Measurements from ENCODE around the gene RAB1A. TPM values are rescaled to one million over a fixed set of nuclear protein-coding genes. Genes with fewer than 3 reads are reported as not detected.
"Not testable (repeated sequence)": the region's sequence is repeated elsewhere in the genome, so short reads cannot be mapped to it uniquely, and the experiment has no call there.

The RAB1A gene
- total RNA-seq, 1 experiment from 2014 or later = 127 TPM

- H3K9me3 ChIP-seq (replicated peaks); H3K4me3 ChIP-seq; H3K36me3 ChIP-seq; H3K27me3 ChIP-seq; H3K27ac ChIP-seq: not testable (repeated sequence)
- peaks cover 10% of the 10 kb centered on the region; the same call in 1 of the 2 replicates for H3K4me1 ChIP-seq
- peak; percentile 21 to 38 for DNase-seq
These were observed 27.9 kb upstream of the RAB1A start for GRCh38 chr2:65157856-65158255.

DNA sequence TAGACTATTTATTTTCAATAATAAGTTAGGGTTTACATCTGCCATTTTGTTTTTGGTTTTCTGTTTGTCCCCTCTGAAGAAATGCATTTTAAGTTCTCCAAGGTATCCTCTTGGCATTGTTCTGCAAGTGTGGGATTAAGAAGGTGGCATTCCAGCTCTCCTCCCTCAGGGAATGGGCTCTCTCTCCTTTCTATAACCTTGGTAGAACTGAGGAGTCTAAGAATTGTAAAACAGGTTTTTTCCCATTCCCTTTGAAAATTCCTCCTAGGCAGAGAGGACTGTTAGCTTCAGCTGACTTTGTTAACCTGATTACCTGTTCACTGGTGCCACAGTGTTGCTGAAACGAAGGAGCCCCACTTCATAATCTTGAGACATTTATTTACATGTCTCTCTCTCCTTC is 26.1 kb upstream of the RAB1A start:
- DNase-seq = no peak
- Histone ChIP-seq H3K27ac (no peak overlapping the region), H3K9me3 (replicated peaks) (0 out of 2 replicates have a peak, but pooled peaks cover 3% of the 10 kb centered on the region), H3K4me1 (peaks cover 10% of the 10 kb centered on the region; the same call in 1 of the 2 replicates), H3K36me3 (no peaks in the 10 kb centered on the region), H3K27me3 (no peaks in the 10 kb centered on the region), H3K4me3 (no peak overlapping the region)

DNA sequence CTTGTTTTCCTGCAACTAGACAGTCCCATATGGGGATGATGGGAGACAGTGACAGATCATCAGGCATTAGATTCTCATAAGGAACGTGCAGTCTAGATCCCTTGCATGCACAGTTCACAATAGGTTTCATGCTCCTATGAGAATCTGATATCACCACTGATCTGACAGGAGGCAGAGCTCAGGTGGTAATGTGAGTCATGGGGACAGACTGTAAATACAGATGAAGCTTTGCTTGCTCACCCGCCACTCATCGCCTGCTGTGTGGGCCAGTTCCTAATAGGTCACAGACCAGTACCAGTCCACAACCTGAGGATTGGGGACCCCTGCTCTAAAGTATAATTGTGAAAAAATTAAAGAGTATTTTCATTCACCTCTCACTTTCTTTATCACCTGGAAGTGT is 23.6 kb upstream of the RAB1A start:
- no peaks in the 10 kb centered on the region for H3K27me3 ChIP-seq
- no peak overlapping the region for H3K27ac ChIP-seq
- 0 out of 2 replicates have a peak, but pooled peaks cover 3% of the 10 kb centered on the region for H3K9me3 ChIP-seq (replicated peaks)
- H3K4me1 ChIP-seq = peaks cover 3% of the 10 kb centered on the region; the same call in 1 of the 2 replicates
- no peaks in the 10 kb centered on the region for H3K36me3 ChIP-seq
- H3K4me3 ChIP-seq = no peak overlapping the region
- DNase-seq = no peak

GRCh38 chr2:65146078-65146477 is 16.2 kb upstream of the RAB1A start:
- H3K4me1 ChIP-seq = no peaks in the 10 kb centered on the region
- H3K36me3 ChIP-seq = no peaks in the 10 kb centered on the region
- no peaks in the 10 kb centered on the region for H3K27me3 ChIP-seq
- DNase-seq = peak in 1 of 2 experiments; percentile 33
- H3K4me3 ChIP-seq = no peak overlapping the region
- H3K9me3 ChIP-seq (replicated peaks) = no peaks in the 10 kb centered on the region
- H3K27ac ChIP-seq = no peak overlapping the region

- Histone ChIP-seq H3K27ac (no peak overlapping the region), H3K4me3 (no peak overlapping the region), H3K4me1 (no peaks in the 10 kb centered on the region), H3K27me3 (no peaks in the 10 kb centered on the region), H3K9me3 (replicated peaks) (no peaks in the 10 kb centered on the region), H3K36me3 (no peaks in the 10 kb centered on the region)
- no peak for DNase-seq
These were observed 14.7 kb upstream of the RAB1A start for GRCh38 chr2:65144571-65144970.

DNA sequence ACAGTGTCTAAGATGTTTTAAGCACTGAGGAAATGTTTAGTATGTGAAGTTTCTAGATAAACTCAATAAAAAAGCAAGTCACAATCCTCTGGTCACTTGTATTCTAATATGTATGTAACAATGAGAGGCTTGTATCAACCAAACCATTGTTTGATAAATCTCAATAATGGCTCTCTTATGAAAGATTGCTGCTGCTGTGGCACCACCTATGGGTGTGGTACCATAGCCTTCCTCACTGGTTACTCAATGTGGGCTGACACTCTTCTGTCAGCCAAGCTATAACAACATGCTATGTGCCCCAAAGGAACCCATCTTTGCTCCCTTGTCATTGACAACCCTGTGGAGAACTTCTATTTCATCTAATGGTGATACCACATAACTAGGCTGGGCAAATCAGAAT is 12.6 kb upstream of the RAB1A start:
- Histone ChIP-seq H3K4me3 (no peak overlapping the region), H3K36me3 (no peaks in the 10 kb centered on the region), H3K27ac (no peak overlapping the region), H3K27me3 (no peaks in the 10 kb centered on the region), H3K9me3 (replicated peaks) (no peaks in the 10 kb centered on the region), H3K4me1 (no peaks in the 10 kb centered on the region)
- DNase-seq = no peak

DNA sequence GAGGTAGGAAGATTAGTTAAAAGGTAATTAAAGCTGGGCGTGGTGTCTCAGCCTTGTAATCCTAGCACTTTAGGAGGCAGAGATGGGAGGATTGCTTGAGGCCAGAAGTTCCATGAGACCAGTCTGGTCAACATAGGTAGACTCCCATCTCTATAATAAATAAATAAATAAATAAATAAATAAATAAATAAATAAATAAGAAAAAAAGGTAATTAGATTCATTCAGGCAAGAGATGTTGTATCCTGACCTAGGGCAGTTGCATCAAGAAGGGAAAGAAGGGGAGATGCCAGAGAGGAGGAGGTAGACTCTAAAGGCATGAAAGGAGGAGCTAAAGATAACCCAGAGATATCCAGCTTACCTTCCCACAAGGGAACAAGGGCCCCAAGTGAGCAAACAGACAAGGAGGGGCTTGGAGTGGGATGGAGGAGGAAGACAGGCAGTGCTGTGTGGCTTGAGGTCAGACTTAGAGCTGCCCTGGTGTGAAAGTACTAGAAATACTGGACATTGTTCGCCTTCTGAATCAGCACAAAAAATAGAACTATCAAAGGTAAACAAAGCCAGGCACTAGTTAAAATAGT is 7.4 kb upstream of the RAB1A start:
- Histone ChIP-seq H3K27me3 (no peaks in the 10 kb centered on the region), H3K36me3 (no peaks in the 10 kb centered on the region), H3K27ac (no peak overlapping the region), H3K4me1 (no peaks in the 10 kb centered on the region), H3K9me3 (replicated peaks) (no peaks in the 10 kb centered on the region), H3K4me3 (no peak overlapping the region)
- DNase-seq = no peak

DNA sequence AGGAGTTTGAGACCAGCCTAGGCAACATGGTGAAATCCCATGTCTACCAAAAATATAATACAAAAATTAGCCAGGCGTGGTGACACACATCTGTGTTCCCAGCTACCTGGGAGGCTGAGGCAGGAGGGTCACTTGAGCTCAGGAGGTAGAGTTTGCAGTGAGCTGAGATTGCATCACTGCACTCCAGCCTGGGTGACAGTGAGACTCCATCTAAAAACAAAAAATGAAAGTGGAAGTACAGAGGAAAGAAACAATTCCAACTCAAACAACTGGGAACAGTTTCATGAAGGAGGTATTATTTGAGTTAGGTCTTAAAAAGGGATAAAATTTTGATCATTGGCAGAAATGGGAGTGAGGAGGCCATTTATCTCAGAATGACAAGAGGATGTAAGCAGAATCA is 6.3 kb upstream of the RAB1A start:
- Histone ChIP-seq H3K27me3 (no peaks in the 10 kb centered on the region), H3K36me3 (no peaks in the 10 kb centered on the region), H3K4me1 (no peaks in the 10 kb centered on the region), H3K27ac (no peak overlapping the region), H3K9me3 (replicated peaks) (no peaks in the 10 kb centered on the region), H3K4me3 (no peak overlapping the region)
- no peak for DNase-seq

GRCh38 chr2:65134158-65134557 is 4.3 kb upstream of the RAB1A start:
- 0 out of 2 replicates have a peak, but pooled peaks cover 3% of the 10 kb centered on the region for H3K4me1 ChIP-seq
- no peaks in the 10 kb centered on the region for H3K36me3 ChIP-seq
- H3K27ac ChIP-seq = no peak overlapping the region
- H3K4me3 ChIP-seq = no peak overlapping the region
- no peaks in the 10 kb centered on the region for H3K27me3 ChIP-seq
- no peaks in the 10 kb centered on the region for H3K9me3 ChIP-seq (replicated peaks)
- no peak for DNase-seq

DNA sequence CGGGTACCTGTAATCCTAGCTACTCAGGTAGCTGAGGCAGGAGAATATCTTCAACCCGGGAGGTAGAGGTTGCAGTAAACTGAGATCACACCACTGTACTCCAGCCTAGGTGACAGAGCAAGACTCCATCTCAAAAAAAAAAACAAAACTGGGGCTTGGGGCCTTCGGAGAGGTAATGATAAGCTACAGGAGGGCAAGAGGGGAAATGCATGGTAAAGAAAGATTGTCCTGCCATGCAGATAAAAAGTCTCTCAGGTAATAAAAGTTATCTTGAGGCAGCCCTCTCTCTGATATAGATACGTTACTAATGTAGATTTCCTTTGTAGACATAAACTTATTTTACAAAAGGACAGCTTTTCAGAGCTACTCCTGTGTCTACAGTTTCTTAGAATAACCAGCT is 3.7 kb upstream of the RAB1A start:
- Histone ChIP-seq H3K4me1 (0 out of 2 replicates have a peak, but pooled peaks cover 3% of the 10 kb centered on the region), H3K27me3 (no peaks in the 10 kb centered on the region), H3K9me3 (replicated peaks) (no peaks in the 10 kb centered on the region), H3K4me3 (no peak overlapping the region), H3K36me3 (no peaks in the 10 kb centered on the region), H3K27ac (no peak overlapping the region)
- no peak for DNase-seq

DNA sequence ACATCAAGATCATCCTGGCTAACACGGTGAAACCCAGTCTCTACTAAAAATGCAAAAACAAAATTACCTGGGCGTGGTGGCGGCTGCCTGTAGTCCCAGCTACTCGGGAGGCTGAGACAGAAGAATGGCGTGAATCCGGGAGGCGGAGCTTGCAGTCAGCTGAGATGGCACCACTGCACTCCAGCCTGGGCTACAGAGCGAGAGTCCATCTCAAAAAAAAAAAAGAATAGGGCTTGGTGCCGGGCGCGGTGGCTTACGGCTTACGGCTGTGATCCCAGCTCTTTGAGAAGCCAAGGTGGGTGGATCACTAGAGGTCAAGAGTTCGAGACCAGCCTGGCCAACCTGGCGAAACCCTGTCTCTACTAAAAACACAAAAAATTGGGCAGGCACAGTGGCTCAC is 3.0 kb upstream of the RAB1A start:
- H3K4me3 ChIP-seq; H3K36me3 ChIP-seq; DNase-seq; H3K27me3 ChIP-seq; H3K9me3 ChIP-seq (replicated peaks); H3K4me1 ChIP-seq; H3K27ac ChIP-seq: not testable (repeated sequence)

- peaks cover 3% of the 10 kb centered on the region; the same call in 1 of the 2 replicates for H3K4me1 ChIP-seq
- H3K9me3 ChIP-seq (replicated peaks) = no peaks in the 10 kb centered on the region
- no peak for DNase-seq
- no peaks in the 10 kb centered on the region for H3K27me3 ChIP-seq
- peak overlapping the region; percentile 93 for H3K4me3 ChIP-seq
- H3K36me3 ChIP-seq = no peaks in the 10 kb centered on the region; the same call in 1 of the 2 replicates
- H3K27ac ChIP-seq = peak overlapping the region; percentile 31; the same call in 1 of the 2 replicates
These were observed 814 bp upstream of the RAB1A start for GRCh38 chr2:65130664-65131175.

- Histone ChIP-seq H3K4me1 (peaks cover 3% of the 10 kb centered on the region; the same call in 1 of the 2 replicates), H3K36me3 (no peaks in the 10 kb centered on the region; the same call in 1 of the 2 replicates), H3K27me3 (no peaks in the 10 kb centered on the region), H3K27ac (peak overlapping the region; percentile 82), H3K9me3 (replicated peaks) (no peaks in the 10 kb centered on the region), H3K4me3 (peak overlapping the region; percentile 93)
- peak in 1 of 2 experiments; percentile 47 for DNase-seq
These were observed 550 bp downstream of the RAB1A start for GRCh38 chr2:65129286-65129825.

GRCh38 chr2:65128297-65129190 is 1.4 kb downstream of the RAB1A start:
- Histone ChIP-seq H3K36me3 (no peaks in the 10 kb centered on the region; the same call in 1 of the 2 replicates), H3K27ac (no peak overlapping the region), H3K9me3 (replicated peaks) (no peaks in the 10 kb centered on the region), H3K4me3 (peak overlapping the region; percentile 93), H3K27me3 (no peaks in the 10 kb centered on the region), H3K4me1 (peaks cover 3% of the 10 kb centered on the region; the same call in 1 of the 2 replicates)
- peak in 1 of 2 experiments; percentile 8 for DNase-seq

DNA sequence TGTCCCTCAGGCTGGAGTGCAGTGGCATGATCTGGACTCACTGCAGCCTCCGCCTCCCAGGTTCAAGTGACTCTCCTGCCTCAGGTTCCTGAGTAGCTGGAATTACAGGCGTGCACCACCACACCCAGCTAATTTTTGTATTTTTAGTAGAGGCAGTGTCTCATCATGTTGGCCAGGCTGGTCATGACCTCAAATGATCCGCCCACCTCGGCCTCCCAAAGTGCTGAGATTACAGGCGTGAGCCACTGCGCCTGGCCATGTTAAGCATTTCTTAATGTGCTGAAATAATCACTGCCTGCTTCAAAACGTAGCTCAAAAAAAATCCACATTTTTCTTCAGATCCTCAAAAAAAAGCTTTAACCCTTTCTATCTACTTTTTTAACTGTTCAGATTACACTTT is 4.4 kb downstream of the RAB1A start:
- H3K27me3 ChIP-seq; H3K4me1 ChIP-seq; DNase-seq; H3K36me3 ChIP-seq; H3K27ac ChIP-seq; H3K9me3 ChIP-seq (replicated peaks); H3K4me3 ChIP-seq: not testable (repeated sequence)
